ENCODE data around the gene SKP1.

Gene SKP1

DNA sequence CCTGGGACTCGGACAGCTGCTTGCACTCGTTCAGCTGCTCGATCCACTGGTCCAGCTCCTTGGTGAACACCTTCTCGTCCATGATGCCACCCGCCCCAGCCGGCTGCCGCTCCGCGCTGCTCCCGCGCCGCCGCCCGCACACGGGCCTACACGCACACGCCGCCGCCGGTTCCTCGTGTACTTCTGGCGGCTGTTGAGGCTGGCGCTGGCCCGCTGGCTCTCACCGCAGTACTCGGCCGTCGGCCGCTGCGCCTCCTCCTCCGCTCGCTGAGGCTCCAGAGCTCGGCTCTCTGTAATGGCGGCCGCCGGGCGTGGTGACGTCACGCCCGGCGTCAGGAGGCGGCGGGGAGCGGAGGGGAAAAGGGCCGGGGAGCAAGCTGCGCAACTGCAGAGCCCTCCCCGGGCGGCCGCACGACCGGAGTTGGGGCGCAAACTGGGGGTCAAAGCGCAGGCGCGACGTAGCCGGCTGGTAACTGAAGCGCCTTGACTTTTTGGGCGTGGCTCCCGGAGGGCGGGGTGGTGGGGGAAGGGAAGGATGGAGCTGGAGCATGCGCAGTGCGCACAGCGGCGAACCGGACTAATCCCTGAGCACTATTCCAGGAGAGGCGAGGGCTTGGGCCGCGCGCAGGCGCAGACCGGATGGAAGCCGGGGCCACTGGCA lies 49.2 kb upstream of the SKP1 start, which contains the start of gene PPP2CA:
Gene PPP2CA, minus strand, starts transcription at position 294 of the 661 bp plus-strand sequence. Its CDS starts 212 bp downstream, at position 82.
- peaks cover 3 to 13% of the 10 kb centered on the region in 2 experiments; a peak in 2 of 3 replicates for H3K36me3 ChIP-seq (ENCODE audit: control insufficient read depth in 2 of 2, insufficient read depth in 1 of 2, low read length in 2 of 2)
- H3K27ac ChIP-seq (ENCODE audit: extremely low read depth, low read depth, low read length), result peak within 1 kb of the TSS; percentile 99
- no peaks in the 10 kb centered on the region for H3K9me3 ChIP-seq (ENCODE audit: control insufficient read depth, insufficient read depth, low read depth, low read length)
- ChIA-PET CTCF (interaction anchor here (0.7 to 1.4 kb wide), 8 partner anchors 10 to 669 kb away, joined by 3 to 4 read pairs (median 4); no protein-coding TSS in a partner anchor), POLR2A (interaction anchor here (0.7 to 4.0 kb wide), 27 partner anchors 9 to 240 kb away, joined by 3 to 47 read pairs (median 5); no protein-coding TSS in a partner anchor)
- H3K4me1 ChIP-seq (ENCODE audit: control insufficient read depth, insufficient read depth, low read length), result peaks cover 3% of the 10 kb centered on the region
- H3K4me3 ChIP-seq (ENCODE audit: low read depth, low read length), result peak within 1 kb of the TSS; percentile 100
- TF ChIP-seq, protein P1, sequence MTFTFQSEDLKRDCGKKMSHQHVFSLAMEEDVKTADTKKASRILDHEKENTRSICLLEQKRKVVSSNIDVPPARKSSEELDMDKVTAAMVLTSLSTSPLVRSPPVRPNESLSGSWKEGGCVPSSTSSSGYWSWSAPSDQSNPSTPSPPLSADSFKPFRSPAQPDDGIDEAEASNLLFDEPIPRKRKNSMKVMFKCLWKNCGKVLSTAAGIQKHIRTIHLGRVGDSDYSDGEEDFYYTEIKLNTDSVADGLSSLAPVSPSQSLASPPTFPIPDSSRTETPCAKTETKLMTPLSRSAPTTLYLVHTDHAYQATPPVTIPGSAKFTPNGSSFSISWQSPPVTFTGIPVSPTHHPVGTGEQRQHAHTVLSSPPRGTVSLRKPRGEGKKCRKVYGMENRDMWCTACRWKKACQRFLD (tag by site-specific recombination; IDR thresholded peaks at IDR 0.05), result 0 out of 2 replicates have a peak, but pooled peaks have one; percentile 52
- TF ChIP-seq ZNF223 (tag by site-specific recombination; IDR thresholded peaks at IDR 0.05) (0 out of 2 replicates have a peak, but pooled peaks have one; percentile 8), SALL2 (tag by site-specific recombination; IDR thresholded peaks at IDR 0.05; ENCODE audit: borderline replicate concordance) (0 out of 2 replicates have a peak, but pooled peaks have one; percentile 74), ZNF423 (tag by site-specific recombination; IDR thresholded peaks at IDR 0.05) (0 out of 2 replicates have a peak, but pooled peaks have one; percentile 21), ZNF324 (tag by site-specific recombination; IDR thresholded peaks at IDR 0.05) (0 out of 2 replicates have a peak, but pooled peaks have one; percentile 34), KLF10 (tag by site-specific recombination; IDR thresholded peaks at IDR 0.05) (peak; percentile 57), ZNF366 (tag by site-specific recombination; conservative IDR thresholded peaks at IDR 0.05) (0 out of 2 replicates have a peak, but pooled peaks have one; percentile 48), ZNF2 (tag by site-specific recombination; IDR thresholded peaks at IDR 0.05) (0 out of 2 replicates have a peak, but pooled peaks have one; percentile 22), ZNF747 (tag by site-specific recombination; IDR thresholded peaks at IDR 0.05) (no peak), ZBTB20 (tag by site-specific recombination; IDR thresholded peaks at IDR 0.05) (peak; percentile 37; the same call in 1 of the 2 replicates), KLF1 (tag by site-specific recombination; IDR thresholded peaks at IDR 0.05) (peak; percentile 95), ZNF529 (tag by site-specific recombination; IDR thresholded peaks at IDR 0.05; ENCODE audit: insufficient replicate concordance) (no peak), SP7 (tag by site-specific recombination; IDR thresholded peaks at IDR 0.05) (no peak), ZNF561 (tag by site-specific recombination; IDR thresholded peaks at IDR 0.05; ENCODE audit: borderline replicate concordance) (peak; percentile 77; the same call in 1 of the 2 replicates), SP3 (tag by site-specific recombination; IDR thresholded peaks at IDR 0.05) (peak; percentile 87)
- TF ChIP-seq, protein P2, sequence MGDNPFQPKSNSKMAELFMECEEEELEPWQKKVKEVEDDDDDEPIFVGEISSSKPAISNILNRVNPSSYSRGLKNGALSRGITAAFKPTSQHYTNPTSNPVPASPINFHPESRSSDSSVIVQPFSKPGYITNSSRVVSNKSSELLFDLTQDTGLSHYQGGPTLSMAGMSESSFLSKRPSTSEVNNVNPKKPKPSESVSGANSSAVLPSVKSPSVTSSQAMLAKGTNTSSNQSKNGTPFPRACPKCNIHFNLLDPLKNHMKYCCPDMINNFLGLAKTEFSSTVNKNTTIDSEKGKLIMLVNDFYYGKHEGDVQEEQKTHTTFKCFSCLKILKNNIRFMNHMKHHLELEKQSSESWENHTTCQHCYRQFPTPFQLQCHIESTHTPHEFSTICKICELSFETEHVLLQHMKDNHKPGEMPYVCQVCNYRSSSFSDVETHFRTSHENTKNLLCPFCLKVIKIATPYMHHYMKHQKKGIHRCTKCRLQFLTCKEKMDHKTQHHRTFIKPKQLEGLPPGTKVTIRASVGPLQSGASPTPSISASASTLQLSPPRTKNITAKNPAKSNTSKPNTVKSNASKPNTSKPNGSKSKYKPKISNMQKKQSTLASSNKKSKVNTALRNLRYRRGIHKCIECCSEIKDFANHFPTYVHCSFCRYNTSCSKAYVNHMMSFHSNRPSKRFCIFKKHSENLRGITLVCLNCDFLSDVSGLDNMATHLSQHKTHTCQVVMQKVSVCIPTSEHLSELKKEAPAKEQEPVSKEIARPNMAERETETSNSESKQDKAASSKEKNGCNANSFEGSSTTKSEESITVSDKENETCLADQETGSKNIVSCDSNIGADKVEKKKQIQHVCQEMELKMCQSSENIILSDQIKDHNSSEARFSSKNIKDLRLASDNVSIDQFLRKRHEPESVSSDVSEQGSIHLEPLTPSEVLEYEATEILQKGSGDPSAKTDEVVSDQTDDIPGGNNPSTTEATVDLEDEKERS (tag by site-specific recombination; IDR thresholded peaks at IDR 0.05), result no peak
- TF ChIP-seq, protein P3, sequence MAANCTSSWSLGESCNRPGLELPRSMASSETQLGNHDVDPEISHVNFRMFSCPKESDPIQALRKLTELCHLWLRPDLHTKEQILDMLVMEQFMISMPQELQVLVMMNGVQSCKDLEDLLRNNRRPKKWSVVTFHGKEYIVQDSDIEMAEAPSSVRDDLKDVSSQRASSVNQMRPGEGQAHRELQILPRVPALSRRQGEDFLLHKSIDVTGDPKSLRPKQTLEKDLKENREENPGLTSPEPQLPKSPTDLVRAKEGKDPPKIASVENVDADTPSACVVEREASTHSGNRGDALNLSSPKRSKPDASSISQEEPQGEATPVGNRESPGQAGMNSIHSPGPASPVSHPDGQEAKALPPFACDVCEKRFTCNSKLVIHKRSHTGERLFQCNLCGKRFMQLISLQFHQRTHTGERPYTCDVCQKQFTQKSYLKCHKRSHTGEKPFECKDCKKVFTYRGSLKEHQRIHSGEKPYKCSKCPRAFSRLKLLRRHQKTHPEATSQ (tag by site-specific recombination; IDR thresholded peaks at IDR 0.05), result peak; percentile 16; the same call in 1 of the 2 replicates
- TF ChIP-seq, protein P4, sequence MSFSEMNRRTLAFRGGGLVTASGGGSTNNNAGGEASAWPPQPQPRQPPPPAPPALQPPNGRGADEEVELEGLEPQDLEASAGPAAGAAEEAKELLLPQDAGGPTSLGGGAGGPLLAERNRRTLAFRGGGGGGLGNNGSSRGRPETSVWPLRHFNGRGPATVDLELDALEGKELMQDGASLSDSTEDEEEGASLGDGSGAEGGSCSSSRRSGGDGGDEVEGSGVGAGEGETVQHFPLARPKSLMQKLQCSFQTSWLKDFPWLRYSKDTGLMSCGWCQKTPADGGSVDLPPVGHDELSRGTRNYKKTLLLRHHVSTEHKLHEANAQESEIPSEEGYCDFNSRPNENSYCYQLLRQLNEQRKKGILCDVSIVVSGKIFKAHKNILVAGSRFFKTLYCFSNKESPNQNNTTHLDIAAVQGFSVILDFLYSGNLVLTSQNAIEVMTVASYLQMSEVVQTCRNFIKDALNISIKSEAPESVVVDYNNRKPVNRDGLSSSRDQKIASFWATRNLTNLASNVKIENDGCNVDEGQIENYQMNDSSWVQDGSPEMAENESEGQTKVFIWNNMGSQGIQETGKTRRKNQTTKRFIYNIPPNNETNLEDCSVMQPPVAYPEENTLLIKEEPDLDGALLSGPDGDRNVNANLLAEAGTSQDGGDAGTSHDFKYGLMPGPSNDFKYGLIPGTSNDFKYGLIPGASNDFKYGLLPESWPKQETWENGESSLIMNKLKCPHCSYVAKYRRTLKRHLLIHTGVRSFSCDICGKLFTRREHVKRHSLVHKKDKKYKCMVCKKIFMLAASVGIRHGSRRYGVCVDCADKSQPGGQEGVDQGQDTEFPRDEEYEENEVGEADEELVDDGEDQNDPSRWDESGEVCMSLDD (tag by site-specific recombination; IDR thresholded peaks at IDR 0.05), result peak; percentile 87
- TF ChIP-seq, protein P5, sequence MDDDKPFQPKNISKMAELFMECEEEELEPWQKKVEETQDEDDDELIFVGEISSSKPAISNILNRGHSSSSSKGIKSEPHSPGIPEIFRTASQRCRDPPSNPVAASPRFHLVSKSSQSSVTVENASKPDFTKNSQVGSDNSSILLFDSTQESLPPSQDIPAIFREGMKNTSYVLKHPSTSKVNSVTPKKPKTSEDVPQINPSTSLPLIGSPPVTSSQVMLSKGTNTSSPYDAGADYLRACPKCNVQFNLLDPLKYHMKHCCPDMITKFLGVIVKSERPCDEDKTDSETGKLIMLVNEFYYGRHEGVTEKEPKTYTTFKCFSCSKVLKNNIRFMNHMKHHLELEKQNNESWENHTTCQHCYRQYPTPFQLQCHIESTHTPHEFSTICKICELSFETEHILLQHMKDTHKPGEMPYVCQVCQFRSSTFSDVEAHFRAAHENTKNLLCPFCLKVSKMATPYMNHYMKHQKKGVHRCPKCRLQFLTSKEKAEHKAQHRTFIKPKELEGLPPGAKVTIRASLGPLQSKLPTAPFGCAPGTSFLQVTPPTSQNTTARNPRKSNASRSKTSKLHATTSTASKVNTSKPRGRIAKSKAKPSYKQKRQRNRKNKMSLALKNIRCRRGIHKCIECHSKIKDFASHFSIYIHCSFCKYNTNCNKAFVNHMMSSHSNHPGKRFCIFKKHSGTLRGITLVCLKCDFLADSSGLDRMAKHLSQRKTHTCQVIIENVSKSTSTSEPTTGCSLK (tag by site-specific recombination; IDR thresholded peaks at IDR 0.05), result no peak
- TF ChIP-seq, protein P6, sequence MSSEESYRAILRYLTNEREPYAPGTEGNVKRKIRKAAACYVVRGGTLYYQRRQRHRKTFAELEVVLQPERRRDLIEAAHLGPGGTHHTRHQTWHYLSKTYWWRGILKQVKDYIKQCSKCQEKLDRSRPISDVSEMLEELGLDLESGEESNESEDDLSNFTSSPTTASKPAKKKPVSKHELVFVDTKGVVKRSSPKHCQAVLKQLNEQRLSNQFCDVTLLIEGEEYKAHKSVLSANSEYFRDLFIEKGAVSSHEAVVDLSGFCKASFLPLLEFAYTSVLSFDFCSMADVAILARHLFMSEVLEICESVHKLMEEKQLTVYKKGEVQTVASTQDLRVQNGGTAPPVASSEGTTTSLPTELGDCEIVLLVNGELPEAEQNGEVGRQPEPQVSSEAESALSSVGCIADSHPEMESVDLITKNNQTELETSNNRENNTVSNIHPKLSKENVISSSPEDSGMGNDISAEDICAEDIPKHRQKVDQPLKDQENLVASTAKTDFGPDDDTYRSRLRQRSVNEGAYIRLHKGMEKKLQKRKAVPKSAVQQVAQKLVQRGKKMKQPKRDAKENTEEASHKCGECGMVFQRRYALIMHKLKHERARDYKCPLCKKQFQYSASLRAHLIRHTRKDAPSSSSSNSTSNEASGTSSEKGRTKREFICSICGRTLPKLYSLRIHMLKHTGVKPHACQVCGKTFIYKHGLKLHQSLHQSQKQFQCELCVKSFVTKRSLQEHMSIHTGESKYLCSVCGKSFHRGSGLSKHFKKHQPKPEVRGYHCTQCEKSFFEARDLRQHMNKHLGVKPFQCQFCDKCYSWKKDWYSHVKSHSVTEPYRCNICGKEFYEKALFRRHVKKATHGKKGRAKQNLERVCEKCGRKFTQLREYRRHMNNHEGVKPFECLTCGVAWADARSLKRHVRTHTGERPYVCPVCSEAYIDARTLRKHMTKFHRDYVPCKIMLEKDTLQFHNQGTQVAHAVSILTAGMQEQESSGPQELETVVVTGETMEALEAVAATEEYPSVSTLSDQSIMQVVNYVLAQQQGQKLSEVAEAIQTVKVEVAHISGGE (tag by site-specific recombination; conservative IDR thresholded peaks at IDR 0.05; ENCODE audit: low read depth), result peak; percentile 13; the same call in 1 of the 2 replicates

Data from HEK293 (cell line).